HCT116 (cell line): ENCODE measurements around the gene CASR.

Source experiments
- EZH2 ChIP-seq: fragments of 200-600 bp; sonication (generic); IDR thresholded peaks from 2 replicates; pipeline ENCODE4 v1.6.1; 2017; ENCODE audit warnings: antibody characterized with exemption, mixed run types
- RAD21 ChIP-seq: IDR thresholded peaks from 2 replicates; pipeline ENCODE4 v1.6.1; 2012; ENCODE audit warnings: low read depth, mild to moderate bottlenecking
- YY1 ChIP-seq: IDR thresholded peaks from 2 replicates; pipeline ENCODE4 v1.6.1; 2011; ENCODE audit warnings: low read length, low read depth, moderate library complexity, mild to moderate bottlenecking; ENCODE audit not compliant: insufficient replicate concordance; ENCODE audit errors: extremely low read depth
- TF ChIP-seq, protein P1 (sequence below), 3 experiments: fragments of 200-600 bp in 1 of 3; sonication (generic) in 1 of 3; IDR thresholded peaks in 2 of 3; conservative IDR thresholded peaks in 1 of 3; 2 replicates each; pipeline ENCODE4 v1.5.1; 2012 to 2017; ENCODE audit warnings: low read depth in 2 of 3, low read length in 2 of 3, antibody characterized with exemption in 1 of 3, borderline replicate concordance in 1 of 3, control low read depth in 1 of 3, mild to moderate bottlenecking in 1 of 3, mixed read lengths in 1 of 3, mixed run types in 1 of 3, moderate library complexity in 1 of 3; ENCODE audit not compliant: insufficient read depth in 1 of 3

- TF ChIP-seq, protein P1, sequence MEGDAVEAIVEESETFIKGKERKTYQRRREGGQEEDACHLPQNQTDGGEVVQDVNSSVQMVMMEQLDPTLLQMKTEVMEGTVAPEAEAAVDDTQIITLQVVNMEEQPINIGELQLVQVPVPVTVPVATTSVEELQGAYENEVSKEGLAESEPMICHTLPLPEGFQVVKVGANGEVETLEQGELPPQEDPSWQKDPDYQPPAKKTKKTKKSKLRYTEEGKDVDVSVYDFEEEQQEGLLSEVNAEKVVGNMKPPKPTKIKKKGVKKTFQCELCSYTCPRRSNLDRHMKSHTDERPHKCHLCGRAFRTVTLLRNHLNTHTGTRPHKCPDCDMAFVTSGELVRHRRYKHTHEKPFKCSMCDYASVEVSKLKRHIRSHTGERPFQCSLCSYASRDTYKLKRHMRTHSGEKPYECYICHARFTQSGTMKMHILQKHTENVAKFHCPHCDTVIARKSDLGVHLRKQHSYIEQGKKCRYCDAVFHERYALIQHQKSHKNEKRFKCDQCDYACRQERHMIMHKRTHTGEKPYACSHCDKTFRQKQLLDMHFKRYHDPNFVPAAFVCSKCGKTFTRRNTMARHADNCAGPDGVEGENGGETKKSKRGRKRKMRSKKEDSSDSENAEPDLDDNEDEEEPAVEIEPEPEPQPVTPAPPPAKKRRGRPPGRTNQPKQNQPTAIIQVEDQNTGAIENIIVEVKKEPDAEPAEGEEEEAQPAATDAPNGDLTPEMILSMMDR (IDR thresholded peaks at IDR 0.05 in 2 of 3, conservative IDR thresholded peaks at IDR 0.05 in 1 of 3; ENCODE audit: borderline replicate concordance in 1 of 3, insufficient read depth in 1 of 3, low read depth in 2 of 3, low read length in 2 of 3), result no peak
- TF ChIP-seq YY1 (no peak), RAD21 (no peak), EZH2 (no peak)
Measured at GRCh38 chr3:122306622-122306953, 123.1 kb downstream of the CASR start.
